GM21360 (cell line): Measurements from ENCODE around the gene APCDD1L.

Experiments used
- ATAC-seq: cut with Tn5 transposase; IDR thresholded peaks from one replicate; pipeline ENCODE4 v1.9.1; 2021; ENCODE audit warnings: mild to moderate bottlenecking, moderate library complexity; ENCODE audit not compliant: unreplicated experiment

Gene APCDD1L

DNA sequence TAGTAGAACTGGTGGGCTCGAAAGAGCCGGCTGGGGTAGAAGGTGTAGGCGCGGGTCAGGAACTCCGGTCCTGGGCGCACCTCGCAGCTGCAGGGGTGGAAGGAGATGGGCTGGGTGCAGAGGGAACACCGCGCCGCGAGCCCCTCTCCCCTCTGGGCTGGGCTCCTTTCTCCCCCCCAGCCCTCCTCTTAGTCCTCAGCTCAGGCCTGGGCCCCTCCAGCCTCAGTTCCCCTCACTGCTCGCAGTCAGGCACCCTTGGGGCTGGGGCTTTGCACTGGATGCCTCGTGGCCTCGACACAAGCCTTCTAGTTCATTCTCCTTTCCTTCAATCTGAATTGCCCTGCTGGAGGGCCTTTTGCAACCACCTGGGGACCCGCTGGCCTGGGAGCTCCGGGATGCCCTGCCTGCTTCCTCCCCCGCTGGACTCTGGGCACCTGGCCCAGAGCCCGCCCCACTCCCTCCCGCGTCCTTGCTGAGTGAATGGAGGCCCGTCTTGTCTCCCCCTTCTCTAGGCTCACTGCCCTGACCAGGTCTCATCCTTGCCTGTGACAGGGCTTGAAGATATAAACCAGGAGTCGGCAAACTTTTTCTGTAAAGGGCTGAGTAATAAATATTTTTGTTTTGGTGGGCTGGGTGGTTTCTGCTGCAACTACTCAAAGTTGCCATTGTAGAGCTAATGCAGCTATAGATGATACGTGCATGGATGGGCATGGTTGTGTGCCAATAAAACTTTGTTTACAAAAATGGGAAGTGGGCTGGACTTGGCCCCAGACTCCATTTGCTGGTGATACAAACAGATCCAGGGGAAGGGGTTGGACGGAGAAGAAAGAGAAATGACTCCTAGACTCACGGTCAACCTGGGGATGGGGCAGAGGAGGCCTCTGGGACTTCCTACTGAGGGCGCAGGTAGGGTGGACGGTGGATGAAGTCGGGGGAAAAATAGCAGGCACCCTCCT, 47.3 kb downstream of the APCDD1L start:
- ATAC-seq, result no peak

DNA sequence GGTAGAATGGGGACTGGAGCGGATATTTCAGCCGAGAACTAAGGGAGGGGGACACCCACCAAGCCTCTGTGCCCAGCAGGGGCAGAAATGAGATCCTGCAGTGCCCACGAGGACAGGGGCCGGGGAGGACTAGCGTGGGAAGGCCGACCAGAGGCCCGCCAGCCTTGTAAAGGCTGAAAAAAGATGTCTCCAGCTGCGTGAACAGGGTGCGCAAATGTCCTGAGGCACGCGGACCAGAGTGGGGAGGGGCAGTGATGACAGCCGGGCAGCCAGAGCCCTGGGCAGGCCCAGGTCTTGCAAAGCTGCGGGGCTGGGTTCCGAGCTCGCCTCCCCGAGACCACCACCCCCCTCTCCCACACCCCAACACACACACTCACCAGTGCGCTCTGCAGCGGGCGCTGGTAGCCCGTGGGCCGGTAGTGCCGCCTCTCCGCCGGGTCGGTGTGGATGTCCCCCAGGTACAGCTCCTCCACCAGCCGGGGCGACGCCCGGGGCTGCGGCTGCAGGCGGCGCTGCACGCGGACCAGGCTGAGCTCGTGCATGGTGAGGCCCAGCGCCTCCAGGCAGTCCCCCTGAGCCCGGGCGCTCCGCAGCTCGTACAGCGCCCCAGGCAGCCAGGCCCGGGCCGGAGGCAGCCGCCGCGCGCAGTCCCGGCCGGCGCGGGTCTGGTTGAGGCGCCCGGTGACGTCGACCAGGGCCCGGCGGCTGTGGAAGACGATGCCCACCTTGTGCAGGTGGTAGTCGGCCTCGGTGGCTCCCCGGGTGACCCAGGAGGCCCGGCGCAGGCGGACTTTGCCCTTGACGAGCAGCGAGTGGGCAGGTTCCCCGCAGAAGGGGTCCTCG, 48.2 kb downstream of the APCDD1L start:
- ATAC-seq, result no peak

DNA sequence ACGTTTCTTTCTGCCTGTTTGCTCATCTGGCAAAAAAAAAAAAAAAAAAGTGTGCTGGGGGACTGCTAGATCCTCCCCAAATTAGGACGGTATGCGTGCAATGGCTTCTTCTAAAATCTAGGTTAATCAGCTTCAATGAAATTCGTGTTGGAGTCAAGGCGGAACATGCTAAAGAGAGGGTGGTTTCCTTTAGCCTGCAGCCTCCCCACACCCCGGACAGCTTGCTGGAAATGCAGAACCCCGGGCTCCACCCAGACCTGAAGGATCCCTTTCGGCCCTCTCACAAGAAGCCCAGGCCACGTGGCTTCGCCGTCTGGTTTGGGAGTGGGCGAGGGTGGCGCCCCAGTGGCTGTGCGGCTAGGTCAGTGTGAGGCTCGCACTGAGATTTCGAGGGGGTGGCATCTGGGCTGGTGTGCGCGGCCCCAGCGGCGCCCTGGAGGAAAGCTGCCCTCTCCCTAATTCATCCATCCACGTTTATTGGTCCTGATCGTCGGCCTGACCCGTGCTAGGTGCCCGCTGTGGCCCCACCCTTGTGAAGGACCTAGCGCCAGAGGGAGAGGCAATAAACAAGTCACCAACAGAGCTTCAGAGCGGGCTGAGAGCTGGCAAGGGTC, 49.0 kb downstream of the APCDD1L start:
- no peak for ATAC-seq

DNA sequence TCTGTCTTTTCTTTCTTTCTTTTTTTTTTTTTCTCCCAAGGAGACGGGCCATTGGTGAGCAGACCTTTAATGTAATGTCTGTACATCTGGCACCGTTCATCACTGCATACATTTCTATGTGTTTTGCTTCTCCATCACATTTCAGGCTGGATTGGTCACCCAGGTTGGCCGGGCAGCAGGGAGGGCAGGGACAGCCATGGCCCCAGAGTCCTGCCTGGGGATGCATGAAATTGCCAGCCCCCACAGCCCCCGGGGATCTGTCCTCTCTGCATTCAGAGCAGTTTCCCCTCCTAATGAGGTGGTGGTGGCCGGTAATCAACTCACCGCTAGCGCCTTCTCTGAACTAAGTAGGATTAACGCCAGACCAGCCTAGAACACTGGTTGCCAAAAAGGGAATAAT, 50.4 kb downstream of the APCDD1L start:
- ATAC-seq, result no peak

DNA sequence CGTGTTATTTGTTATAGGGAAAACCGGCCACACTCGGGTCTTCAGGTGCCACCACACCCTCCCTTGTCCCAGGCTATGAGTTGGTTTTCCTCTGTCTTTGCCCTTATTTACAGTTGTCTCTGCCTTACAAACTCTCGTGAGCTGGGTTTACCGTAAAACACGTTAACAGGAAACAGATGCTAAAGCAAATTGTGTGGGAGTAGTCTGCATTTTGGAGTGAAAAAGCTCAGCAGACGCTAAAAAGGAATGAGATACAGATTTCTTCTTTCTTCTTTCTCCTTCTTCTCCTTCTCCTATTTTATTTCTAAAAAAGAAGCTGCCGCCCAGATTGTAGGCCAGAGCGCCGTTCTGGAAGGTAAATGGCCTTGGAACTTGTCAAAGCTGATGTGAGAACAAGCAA, 51.9 kb downstream of the APCDD1L start:
- no peak for ATAC-seq

DNA sequence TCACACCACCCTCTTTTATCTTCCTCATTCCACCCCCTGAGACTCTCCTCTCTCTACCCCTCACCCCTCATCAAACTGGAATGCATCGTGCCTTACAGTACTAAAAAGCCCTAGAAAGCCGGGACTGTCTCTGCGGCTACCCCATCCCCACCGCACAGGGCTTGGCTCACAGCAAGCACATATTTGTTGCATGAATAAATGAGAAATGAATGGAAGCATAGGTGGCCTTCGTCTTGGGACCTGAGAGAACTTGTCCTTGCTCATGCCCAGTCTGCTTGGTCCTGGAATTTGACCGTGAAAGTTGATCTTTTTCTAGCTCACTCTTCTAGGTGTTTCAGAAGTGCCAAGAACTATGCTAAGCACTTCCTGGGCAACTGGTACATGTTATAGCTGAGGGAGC, 53.3 kb downstream of the APCDD1L start:
- ATAC-seq, result no peak

DNA sequence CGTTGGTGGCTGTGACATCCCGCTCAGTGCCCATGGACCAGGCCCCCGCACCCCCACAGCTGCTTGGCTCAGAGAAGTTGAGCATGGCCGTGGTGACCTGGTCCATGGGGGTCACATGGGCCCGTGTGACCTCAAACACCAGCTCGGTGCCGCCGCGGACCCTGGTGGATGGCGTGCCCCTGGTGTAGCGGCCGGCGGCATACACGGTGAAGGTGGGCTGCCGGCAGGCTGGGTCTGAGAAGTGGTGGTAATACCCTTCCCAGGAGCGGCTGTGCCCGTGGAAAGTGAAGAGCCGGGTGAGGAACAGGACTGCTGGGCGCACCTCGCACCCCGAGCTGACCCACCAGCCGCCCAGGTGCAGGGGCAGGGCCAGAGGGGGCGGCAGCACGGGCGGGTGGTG, 54.1 kb downstream of the APCDD1L start:
- ATAC-seq, result no peak

DNA sequence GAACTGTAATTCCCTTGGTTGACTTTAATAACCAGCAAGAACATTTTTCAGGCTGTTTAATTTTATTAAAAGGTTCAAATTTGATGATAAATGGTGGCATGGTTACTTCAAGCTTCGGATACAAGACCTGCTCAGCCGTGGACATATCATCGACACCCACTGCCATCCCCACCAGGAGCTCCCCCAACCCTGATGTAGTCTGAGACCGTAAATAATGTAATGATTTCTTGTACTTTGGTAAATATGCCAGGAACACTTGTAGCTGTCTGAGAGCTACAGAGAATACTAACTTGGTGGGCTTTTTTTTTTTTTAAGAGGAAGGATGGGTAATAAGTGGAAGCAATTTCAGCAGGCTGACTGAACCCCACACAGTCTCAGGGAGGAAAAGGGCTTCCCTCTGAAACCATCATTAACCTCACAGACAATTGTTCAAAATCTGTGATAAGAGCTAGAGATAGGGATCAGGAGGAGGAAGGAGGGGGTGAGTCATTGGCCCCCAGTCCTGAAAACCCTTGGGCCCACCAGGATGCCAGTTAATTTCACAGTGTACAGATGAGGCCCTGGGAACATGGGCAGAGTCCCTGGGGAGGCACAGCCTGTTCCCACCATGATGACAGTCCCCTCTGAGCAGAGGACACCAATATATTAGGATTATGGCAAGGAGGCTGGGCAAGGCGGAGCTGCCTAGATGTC, 56.0 kb downstream of the APCDD1L start:
- peak; percentile 18 for ATAC-seq

DNA sequence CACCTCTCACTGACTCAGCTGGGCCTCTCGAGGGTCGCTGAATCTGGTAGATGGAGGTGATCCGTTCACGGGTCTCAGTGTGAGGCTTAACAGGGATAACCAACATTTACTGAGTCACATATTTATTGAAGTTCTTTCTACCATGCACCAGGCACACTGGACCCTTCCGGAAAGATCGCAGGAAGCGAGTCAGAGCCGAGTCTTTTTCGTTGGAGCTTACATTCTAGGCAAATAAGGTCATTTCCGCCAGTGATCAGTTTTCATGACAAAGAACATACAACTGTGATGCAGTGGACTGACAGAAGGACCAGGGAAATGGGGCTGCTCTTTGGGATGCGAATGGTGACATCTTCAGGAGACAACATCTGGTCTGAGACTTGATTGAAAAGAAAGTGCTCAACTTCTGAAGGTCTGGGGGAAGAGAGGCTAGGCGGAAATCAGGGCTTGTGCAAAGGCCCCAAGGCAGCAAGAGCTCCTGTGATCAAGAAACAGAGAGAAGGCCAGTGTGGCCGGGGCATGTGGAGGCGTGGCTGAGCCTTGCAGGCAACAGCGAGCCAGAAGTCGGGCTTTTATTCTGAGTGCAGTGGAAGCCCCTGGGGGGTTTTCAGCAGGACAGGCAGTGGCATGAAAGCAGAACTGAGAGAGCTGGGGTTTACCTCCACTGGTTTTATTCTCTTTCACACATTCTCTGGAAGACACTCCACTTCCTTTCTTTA, 56.7 kb downstream of the APCDD1L start:
- peak; percentile 95 for ATAC-seq

DNA sequence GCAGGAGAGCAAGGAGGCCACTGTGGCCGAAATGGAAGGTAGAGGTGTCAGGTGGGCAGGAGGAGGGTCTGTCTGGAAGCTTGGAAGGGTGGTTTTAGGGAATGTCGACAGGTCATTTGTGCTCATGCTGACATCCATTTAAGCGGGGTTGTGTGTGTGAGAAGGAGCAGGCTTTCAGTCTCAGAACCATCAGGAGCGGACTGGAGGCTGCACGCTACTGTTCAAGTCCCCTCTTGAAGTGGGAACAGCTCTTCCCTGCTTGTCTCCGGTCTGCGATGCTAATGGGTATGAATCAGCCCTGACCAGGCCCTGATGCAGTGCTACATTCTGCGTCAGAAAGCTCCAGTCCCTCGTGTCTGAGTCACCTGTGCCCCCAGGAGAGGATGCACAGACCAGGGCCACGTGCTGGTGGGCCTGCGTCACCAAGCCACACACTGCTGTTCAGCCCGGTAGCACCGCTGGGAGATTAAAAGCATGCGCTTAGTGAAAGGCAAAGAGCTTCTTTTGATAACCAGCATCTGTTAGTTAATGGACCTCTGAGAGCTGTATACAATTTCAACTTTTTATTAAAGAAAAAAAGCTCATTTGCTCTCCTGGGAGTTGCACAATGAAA, 58.0 kb downstream of the APCDD1L start:
- ATAC-seq, result no peak

DNA sequence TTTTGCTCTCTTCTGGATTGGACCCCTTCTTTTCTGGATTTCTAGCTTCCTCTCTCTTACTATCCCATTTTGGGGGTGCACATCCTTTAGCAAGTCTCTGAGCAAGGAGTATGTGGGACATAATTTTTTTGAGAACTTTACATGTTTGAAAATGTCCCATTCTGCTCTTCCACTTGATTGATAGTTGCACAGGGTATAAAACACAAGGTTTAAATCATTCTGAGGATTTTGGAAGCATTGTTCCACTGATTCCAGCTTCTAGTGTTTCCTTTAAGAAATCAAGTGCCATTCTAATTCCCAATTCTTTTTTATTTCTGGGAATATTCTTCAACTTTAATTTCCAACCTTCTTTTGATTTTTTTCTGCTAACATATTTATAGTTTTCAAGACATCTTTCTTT, 60.7 kb downstream of the APCDD1L start:
- ATAC-seq, result no peak

DNA sequence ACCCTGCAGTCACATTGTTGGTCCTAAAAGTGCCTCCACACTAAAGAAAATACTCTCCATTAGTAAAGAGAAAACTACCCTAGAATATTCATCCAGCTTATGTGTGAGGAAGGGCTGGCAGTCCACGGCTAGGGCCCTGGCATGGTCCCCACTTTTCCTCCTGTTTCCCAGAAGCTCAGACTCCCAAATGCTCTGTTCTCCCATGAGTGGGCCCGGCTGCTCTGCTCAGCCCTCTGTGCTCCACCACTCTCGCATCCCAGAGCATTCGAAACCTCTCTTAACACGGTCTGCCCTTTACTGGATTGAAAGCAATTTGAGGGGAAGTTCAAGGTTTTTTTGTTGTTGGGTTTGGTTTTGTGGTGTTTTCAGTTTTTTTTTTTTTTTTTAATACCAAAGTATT, 61.8 kb downstream of the APCDD1L start:
- no peak for ATAC-seq

DNA sequence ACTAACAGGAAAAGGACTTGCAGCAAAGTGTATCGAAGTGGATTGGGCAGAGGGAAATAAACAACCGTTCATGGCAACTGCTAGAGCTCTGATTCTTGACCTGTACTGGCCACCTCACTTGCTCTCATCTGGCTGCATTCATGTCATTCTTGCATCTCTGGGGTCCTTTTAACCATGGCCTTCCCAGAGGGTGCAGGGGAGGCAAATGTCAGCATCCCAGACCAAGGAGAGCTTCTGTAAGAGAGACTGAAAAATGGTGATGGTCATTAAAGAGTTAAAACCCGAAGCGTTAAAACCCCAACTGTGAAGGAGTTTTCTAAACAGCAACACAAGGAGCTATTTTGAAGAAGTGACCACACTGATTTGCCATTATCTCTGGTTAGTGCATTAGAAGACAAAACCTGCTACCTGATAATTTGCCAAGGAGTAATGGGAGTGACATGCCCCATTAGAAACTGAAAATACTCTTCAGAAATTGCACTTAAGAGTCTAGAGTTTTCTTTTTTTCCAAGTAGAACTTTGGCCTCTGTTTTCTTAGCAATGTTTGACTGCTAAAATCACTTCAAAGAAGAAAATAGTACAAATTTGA, 62.4 kb downstream of the APCDD1L start:
- no peak for ATAC-seq

DNA sequence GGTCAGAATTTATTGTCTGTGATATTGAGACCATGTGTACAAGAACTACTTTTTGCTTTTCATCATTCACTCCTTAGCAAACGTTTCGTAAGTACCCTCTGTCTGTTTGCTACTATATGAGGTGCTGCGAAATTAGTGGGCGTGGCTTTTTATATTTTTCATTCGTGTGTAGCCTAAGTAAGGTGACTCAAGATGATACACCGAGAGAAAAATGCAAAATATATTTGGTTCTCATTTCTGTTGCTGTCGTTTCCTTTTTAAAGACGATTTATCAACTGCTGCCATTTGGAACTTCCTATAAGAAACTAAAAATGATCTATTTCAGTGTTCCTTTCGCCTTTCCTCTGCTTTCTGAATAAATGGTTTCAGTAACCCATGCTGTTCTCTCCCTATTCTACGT, 64.9 kb downstream of the APCDD1L start:
- ATAC-seq, result peak; percentile 61

DNA sequence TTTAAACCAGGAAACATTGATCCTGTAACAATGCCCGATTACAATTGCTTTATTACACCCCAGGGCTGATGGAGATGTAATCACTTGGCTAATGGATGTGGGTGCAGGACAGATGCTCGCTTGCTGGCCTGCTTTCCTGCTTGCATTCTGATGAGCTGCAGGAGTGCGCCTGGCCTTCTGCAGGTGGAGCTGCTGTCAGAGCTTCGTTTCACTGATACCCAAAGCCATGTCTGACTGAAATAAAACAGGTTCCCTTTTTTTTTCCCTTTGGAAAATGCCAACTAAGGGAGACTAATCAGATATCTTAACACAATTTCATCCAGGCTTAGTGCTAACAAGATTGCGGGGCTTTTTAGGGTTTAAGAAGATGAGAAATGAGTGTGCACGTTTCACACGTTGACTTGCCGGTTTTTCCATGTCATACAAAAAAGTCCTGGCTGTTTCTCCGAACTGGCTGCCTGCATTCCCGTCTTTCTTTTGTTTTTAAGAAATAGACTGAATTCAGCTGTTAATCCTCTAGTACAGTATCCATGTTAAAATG, 65.4 kb downstream of the APCDD1L start:
- no peak for ATAC-seq

DNA sequence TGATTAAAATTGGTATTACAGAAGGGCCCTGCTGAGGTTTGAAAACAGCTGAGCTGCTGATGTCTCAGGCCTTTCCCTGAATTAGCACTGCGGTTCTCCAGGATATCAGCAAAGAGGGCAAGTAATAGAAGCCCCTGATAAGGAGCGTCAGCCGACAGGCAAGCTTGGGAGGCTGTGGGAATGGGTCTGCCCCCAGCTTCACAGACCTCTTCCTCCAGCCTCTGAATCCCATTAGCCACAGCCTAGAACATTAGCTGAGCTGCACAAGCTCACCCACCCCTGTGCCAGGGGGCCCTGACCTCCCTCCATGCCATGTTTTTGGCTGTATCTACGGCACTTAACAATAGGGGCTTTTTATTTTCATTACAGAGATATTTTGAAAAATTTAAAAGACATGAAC, 66.2 kb downstream of the APCDD1L start:
- no peak for ATAC-seq

DNA sequence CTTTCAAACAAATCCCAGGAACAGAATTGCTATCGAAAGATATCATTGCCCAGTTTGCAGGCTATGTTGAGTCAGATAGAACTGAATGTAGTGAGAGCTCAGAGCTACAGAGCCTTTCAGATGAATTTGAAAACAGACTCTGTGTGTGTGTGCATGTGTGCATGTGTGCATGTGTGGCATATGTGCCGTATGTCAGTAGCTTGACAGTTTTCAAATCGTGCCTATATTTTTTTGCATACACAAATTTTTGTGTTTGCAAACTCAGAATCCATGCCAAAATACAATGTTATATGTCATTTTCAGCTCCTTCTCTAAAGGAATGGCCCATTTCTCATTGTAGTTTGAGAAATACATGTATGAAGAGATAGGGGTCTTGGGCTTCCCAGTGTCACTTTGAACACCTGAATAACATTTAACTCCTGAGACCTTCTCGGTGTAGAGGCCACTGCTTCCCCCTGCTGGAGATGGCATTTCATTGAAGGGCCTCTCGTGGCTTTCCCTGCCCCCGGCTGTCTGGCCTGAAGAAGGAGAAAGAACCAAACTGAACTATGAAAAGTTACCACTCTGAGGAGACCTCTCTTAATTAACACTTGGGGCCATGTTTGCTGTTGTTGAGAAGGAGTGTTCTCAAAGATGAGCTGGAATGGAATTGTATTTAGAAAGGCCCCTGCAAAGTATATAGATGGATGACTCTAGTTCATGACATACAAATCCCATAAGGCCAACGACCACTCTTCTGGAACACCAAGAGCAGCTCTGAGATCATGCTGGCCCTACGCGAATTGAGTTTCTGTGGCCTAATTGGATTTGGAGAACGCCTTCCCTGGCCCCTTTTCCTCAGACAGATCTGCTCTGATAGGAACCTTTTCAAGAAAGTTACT, 67.4 kb downstream of the APCDD1L start:
- no peak for ATAC-seq

DNA sequence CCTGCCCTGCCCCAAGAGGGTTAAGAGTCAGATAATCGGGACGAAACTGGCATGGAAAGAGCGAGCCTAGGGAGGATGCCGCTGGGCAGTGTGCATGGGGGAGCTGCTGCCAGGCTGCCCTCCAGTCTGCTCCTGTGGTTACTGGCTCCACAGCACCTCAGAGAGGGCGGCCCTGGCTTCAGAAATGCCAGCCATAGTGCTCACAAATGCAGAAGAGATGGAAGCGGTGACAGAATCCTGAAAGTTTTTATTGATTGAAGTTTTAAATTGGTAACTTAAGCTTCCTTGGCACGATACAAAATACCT, 68.3 kb downstream of the APCDD1L start:
- ATAC-seq, result no peak
